Measurements from ENCODE around the gene MIB1.
"Not testable (repeated sequence)": the region's sequence is repeated elsewhere in the genome, so short reads cannot be mapped to it uniquely, and the experiment has no call there.

Gene MIB1

DNA sequence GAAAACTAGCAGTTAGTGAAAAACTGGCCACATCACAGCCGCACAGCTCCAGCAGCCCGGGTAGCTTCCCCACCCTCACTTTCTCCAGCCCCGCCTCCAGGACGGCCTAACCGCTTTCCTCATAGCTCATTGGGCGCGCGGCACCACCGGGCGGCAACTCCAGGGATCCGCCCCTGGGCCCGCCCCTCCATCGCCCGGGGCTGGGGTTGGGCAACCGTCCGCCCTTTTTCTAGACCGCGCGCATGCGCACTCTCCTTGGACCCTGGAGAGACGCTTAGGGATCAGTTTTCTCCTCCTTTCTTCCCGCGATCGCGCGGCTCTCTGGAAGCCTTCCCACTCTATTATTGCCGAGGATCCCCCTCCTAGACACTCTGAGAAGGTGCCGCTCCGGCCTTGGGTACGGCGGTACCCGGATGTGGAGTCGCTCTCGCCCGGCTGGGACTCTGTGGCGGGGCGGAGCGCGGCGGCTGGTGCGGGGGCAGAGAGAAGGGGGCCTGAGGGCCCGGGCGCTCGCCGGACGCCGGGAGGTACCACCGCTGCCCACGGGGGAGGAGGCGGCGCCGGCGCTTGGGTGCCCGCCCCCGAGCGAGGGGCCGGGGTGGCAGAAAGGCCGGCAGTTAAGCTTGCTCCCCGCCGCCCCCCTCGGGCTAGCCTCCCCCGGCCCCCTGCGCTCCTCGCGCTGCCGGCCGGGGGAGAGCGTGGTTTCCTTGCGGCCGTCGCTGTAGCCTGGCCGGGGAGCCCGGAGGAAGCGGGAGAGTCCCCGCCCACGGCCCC lies at the start of gene MIB1:
TSS of gene MIB1 (plus strand) at position 255 of the 774 bp plus-strand sequence. CDS start 792 bp downstream, outside the sequence.
- peak; percentile 95 for DNase-seq

DNA sequence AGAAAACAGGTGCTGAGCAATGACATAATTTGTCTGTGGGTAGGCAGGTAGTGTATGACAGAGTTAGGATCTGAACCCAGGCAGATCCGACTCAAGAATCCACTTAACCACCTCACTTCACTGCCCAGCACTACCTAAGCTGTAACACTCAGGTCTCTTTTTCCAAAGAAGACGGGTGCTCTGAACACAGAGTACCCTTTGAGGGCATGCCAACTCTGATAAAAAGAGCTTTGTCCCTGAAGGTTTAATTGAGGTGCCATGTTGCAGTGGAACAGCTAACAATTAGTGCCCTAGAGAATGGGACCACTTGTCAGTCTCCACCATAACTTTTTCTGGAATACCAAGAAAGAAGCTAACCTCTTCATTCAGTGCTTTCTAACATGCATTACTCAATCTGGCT lies 47.3 kb upstream of the MIB1 start:
- DNase-seq: no peak

DNA sequence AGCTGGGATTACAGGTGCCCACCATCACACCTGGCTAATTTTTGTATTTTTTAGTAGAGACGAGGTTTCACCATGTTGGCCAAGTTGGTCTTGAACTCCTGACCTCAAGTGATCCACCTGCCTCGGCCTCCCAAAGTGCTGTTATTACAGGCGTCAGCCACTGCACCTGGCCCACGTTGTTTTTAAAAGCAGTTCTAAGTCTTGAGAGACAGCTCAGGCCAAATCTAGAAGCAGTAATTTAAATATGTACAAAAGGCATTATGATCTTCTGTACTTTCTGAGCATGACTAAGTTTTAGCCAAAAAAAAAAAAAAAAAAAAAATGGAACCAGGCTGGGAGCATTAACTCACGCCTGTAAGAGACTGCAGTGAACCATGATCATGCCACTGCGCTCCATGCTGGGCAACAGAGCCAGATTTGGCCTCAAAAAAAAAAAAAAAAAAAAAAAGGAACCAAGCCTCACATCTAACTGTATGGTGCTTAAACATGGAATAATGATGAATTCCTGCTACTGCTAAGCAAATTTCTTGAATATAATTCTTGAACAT lies 40.0 kb upstream of the MIB1 start:
- no peak for DNase-seq

DNA sequence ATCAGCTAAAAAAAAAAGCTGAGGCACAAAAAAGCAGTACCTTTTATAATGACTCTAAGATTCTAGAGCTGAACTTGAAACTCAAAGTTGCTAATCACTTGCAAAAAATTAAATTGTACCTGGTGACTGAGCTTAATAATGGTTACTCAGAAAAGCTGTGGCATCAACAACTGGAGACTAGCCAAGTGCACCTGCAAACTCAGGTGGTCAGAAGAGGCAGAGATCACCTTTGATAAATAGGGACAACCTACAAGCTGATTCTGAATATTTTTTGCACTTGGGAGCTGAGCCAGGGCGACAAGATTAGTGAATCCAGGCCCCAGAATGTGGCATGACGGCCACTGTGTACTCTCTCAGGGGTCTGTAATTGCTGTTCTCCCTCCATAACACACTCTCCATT lies 39.0 kb upstream of the MIB1 start:
- no peak for DNase-seq

DNA sequence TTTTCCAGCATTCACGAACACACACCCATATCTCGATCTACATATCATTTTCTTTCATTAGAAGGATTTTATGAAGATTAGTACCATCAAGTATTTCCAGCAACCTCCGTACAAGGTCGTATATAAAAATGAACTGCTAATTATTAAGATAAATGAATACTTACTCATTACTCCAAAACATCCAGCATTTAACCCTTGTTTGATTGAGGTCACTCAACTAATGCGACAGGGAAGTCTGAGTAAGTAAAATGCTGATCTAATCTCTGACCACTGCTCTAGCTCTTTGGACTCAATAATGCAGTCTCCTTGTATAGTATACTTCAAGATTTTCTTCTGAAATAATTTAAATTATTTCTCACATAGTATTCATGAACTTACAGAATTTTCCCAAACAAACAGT lies 38.0 kb upstream of the MIB1 start:
- no peak for DNase-seq

DNA sequence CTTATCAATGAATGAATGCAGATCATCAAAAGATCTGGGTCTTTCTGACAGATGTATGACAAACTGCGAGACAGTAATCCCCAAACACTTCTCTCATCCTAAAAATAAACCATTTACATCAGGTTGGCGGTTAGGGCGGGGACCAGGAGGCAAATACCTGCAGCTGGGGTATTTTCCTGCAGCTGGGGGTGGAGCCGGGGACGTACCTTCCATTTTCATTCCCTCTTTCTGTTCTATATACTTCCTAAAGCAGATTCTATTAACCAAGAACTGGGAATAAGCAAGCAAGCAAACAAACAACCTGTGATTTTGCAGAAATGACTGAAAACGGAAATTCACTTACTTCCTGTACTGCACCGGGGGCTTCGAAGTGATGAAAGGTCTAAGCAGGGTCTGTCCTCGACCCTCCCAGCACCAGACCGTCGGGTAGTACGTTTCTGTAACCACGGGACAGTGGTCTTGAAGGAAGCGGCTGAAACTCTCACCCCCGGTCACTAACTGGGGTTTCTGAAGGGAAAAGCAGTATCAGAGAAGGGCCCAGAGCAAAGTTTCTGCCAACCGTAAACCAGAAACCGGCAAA lies 37.3 kb upstream of the MIB1 start:
- no peak for DNase-seq

DNA sequence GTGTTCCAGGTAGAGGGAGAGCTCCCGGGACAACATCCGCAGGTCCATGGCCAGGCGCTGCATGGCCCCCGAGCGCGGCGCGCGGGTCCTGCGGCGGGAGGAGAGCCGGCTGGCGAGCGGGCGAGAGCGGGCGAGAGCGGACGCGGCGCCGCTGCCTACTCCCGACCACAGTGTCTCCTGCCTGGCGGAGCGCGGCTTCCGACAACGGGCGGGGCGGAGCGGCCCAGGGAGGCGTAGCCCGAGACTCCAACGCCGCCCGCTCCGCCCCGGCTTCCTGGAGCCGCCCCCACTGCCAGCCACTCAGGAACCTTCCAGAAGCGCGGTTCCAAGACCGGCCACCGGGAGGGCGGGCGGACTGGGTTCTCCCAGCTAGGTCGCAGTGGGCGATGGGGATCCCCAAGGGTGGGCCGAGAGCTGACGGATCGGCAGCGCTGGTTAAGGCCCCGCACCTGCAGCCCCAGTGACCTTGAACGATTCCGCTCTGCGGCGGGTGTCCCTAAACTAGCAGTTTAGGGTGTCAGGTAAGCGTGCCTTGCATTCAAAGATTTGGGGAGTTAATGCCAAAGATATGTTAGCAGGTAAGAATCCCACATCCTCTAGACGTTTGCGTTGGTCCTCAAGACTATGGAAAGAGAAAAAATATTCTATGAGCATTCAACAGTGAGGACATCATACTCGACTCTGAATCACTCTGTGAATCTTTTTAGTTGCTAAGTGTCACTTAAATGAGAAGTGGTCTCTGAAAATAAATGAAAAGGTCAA lies 35.8 kb upstream of the MIB1 start, which contains the start of gene ABHD3:
TSS of gene ABHD3 (minus strand) at position 172 of the 762 bp plus-strand sequence. CDS start at position 63, 109 bp downstream.
- peak; percentile 91 for DNase-seq

DNA sequence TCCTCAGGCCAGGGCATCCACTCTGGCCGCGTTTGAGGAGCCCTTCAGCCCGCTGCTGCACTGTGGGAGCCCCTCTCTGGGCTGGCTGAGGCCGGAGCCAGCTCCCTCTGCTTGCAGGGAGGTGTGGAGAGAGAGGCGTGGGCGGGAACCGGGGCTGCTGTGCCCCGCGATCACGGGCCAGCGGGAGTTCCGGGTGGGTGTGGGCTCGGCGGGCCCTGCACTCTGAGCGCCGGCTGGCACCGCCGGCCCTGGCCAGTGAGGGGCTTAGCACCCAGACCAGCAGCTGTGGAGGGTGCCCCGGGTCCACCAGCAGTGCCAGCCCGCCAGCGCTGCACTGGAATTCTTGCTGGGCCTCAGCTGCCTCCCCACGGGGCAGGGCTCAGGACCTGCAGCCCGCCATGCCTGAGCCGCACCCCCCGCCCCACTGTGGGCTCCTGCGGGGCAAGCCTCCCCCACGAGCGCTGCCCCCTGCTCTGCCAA lies 34.2 kb upstream of the MIB1 start:
- DNase-seq: no peak

DNA sequence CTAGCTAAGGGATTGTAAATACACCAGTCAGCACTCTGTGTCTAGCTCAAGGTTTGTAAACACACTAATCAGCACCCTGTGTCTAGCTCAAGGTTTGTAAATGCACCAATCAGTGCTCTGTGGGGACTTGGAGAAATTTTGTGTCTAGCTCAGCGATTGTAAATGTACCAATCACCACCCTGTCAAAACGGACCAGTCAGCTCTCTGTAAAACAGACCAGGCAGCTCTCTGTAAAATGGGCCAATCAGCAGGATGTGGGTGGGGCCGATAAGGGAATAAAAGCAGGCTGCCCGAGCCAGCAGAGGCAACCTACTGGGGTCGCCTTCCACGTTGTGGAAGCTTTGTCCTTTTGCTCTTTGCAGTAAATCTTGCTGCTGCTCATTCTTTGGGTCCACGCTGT lies 33.5 kb upstream of the MIB1 start:
- DNase-seq: not testable (repeated sequence)

DNA sequence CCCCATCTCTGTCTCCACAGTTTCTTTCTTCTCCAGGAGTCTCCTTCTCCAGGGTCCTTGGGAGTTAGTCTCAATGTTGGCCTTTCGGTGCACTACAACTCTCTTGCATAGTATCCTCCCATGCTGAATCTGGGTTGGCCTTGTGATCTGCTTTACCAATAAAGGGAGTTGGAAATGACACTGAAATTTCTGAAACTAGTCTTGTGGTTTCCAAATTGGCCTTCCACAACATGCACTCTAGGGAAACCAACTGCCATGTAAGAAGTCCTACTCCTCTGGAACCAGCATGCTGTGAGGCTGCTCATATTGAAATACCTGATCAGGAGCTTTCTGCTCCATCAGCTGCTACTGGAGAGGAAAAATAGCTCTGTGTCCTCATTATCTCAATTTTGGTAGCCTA lies 26.1 kb upstream of the MIB1 start:
- DNase-seq: no peak

DNA sequence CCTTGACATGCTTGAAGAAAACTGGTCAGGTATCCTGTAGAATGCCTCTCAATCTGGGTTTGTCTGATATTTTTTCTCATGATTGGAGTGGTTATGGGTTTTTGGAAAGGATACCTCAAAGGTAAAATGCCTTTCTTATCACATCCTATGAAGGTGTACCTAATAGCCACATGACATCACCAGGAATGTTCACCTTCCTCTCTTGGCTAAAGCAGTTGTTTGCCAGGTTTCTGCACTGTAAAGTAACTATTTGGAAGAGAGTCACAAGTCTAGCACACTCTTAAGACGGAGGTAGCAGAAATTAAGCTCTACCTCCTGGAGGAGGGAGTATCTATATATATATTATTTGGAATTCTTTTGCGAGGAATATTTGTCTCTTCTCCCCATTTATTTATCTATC lies 17.9 kb upstream of the MIB1 start:
- DNase-seq: no peak

DNA sequence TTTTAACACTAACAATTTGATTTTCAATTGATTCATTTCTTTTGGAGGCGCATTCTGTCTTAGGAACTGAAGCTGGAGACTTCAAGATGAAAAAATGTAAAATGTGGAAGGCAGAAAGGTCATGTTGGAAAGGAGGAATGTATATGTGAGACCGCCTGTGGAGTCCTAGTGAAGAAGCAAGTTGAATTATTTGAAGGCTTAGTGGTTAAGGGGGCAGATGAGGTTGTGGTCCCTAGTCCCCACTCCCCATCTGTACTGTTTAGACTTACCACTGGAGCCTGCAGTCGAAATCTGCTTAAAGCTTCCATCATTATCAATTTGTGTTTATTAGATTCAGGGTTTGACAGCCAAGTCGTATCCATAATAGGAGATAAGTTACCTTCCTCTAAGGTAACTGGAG lies 15.4 kb upstream of the MIB1 start:
- no peak for DNase-seq

DNA sequence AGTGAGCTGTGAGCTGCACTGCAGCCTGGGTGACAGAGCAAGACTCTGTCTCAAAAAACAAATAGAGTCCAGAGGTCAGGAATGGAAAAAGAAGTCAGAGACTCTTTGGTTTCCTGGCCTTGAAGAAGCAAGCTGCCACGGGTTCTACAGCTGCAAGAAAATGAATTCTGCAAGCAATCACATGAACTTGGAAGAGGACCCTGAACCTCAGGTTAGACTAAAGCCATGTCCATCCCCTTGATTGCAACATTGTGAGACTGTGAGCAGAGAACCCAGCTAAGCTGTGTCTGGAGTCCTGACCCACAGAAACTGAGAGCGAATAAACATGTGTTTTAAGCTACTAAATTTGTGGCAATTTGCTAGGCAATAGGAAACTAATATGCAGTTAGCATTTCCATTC lies 12.9 kb upstream of the MIB1 start:
- no peak for DNase-seq

DNA sequence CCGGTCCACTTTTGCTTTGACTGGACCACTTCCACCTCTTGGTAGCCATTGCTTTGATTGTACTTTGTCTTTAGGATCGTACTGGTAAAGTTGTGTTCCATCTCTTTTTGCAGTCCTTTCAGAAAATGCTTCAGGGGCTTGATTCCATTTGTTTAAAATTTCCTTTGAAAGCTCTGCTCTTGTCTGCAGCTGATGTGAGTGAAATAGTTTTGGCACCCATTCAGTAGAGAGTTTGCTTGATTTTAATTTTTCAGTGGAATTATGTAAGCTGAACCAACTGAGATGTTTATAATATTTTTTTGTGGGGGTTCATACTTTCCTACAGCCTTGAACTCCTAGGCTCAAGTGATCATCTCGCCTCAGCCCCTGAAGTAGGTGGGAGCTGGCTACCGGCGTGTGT lies 7.6 kb upstream of the MIB1 start:
- DNase-seq: no peak

DNA sequence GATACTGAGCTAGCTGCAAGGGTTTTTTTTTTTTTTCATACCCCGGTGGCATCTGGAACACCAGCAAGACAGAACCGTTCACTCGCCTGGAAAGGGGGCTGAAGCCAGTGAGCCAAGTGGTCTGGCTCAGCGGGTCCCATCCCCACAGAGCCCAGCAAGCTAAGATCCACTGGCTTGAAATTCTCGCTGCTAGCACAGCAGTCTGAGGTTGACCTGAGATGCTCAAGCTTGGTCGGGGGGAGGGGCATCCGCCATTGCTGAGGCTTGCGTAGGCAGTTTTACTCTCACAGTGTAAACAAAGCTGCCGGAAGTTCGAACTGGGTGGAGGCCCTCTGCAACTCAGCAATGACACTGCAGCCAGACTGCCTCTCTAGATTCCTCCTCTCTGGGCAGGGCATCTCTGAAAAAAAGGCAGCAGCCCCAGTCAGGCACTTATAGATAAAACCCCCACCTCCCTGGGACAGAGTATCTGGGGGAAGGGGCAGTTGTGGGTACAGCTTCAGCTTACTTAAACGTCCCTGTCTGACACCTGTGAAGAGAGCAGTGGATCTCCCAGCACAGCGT lies 5.1 kb upstream of the MIB1 start:
- DNase-seq: no peak

DNA sequence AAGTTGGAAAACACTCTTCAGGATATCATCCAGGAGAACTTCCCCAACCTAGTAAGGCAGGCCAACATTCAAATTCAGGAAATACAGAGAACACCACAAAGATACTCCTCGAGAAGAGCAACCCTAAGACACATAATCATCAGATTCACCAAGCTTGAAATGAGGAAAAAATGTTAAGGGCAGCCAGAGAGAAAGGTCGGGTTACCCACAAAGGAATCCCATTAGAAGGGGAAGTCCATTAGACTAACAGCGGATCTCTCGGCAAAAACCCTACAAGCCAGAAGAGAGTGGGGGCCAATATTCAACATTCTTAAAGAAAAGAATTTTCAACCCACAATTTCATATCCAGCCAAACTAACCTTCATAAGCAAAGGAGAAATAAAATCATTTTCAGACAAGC lies 3.7 kb upstream of the MIB1 start:
- DNase-seq: not testable (repeated sequence)

DNA sequence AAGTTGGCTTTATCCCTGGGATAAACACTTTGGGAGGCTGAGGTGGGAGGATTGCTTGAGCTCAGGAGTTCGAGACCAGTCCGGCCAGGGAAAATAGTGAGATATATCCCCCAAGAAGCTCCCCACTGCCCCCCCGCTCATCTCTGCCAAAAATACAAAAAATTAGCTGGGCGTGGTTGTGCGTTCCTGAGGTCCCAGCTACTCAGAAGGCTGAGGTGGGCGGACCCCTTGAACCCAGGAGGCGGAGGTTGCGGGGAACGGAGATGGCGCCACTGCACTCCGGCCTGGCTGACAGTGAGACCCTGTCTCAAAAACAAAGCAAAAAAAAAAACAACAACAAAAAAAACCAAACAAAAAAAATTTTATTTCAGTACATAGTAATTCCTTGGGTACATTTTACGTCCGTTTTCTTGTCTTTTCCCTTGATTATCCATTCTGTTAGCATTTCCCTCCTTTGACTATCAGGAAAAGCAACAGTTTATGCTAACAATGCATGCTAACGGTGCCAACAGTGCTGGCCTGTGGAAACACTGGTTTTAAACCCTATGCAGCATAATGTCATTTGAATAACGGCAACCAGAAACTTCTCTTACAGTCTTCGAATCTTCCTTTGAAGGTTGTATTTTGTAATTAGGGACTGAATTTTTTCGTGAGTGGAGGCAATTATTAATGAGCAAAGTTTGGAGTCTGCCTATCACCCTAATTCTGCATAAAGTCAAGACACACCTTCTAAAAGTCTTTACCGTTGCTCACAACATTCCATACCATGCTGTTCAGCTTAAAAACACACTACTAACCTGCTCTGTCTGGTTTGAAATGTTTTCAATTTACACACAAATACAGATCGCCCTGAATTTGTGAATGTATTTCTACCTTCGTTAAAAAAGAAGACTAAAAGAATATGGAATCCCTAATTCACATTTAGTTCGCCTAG lies 721 bp upstream of the MIB1 start:
- DNase-seq: no peak

DNA sequence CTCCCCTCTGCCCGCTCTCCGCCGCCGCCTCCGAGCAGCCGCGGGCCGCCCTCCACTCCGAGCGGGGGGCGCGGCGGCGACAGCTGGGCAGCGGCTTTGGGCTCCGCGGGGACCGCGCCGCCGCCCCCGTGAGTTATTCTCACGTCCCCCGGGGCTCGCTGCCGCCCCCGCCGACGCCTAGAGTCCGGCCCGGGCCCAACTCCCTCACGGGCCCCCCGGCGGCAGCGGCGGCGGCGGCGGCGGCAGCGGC lies 645 bp downstream of the MIB1 start:
- DNase-seq: no peak

DNA sequence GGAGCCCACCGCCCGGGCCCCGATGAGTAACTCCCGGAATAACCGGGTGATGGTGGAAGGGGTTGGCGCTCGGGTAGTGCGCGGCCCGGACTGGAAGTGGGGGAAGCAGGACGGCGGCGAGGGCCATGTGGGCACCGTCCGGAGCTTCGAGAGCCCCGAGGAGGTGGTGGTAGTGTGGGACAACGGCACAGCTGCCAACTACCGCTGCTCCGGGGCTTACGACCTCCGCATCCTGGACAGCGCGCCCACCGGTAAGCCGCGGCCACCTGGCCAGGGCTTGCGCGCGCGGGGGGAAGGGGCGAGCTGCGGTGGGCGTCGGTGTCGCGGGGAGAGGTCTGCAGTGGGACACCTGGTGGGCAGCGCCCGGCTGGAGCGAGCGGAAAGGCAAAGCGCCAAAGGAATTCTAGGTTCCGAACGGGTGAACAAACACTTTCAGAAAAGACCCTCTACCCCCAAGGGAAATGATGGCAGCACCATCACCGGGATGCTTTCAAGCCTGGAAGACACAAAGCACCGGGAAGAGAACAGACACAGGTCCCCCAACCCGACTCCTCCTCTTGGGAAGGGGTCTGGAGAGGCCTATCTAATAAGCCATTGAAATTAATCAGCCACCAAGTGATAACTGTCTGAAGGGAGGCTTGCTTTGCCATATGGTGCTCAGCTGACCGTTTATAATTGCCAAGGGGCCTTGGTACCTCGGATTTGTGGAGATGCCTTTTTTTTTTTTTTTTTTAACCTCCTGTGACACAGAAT lies 1.1 kb downstream of the MIB1 start:
- peak; percentile 29 for DNase-seq

DNA sequence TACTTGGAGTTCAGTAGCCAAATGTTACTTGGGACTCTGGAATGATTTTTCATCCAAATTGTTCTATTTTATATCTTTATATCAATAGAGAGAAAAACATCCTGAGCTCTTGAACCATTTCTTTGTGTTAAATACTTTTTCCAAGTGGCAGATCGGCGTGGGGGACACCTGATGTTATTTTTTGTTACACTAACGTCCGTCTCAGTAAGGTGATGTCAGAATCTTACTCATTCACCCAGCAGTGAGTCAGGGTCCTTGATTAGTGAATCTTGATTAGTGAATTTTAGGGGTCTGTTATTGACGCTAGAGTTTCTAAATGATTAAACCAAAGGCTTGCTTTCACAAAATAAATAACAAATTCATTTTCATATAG lies 1.7 kb downstream of the MIB1 start:
- DNase-seq: no peak

DNA sequence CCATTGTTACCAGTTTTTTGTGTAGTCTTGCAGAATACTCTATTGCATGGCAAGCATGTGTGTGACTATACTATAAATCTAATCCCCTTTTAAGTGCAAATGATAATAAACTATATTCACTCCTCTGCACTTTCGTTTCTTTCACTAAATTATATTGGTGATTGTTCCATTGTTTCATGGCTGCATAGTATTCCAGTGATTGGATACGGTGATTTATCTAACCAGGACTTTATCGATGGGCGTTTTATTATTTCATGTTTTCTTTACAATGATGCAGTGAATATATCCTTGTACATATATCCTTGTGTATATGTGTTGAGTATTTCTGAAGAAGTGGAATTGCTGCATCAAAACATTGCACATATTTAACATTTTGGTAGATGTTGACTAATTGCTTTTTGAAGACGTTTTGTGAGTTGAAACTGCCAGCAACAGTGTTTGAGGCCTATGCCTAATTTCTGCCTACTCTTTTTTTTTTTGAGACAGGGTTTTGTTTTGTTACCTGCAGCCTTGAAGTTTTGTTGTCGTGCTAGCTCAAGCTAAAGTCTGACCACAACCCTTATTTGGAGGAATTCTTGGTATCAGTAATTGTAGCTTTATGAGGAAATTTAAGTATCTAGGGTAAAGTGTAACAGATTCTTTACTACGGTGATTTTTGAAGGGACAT lies 2.7 kb downstream of the MIB1 start:
- DNase-seq: no peak
